C4-2B (cell line): ENCODE results near the gene MFAP3L.

Experiments used
- CTCF ChIP-seq: fragments of 450-650 bp; conservative IDR thresholded peaks from 2 replicates; pipeline ENCODE4 v1.5.1; 2017; ENCODE audit warnings: mild to moderate bottlenecking
- ZFX ChIP-seq: fragments of 450-650 bp; IDR thresholded peaks from 2 replicates; pipeline ENCODE4 v1.6.1; 2017

GRCh38 chr4:170040031-170040680 is 14.0 kb upstream of the MFAP3L start:
- TF ChIP-seq ZFX (no peak), CTCF (no peak)
